ENCODE results near the gene GBA3.

The GBA3 gene

GRCh38 chr4:22674700-22675099 is 18.0 kb upstream of the GBA3 start:
- DNase-seq (ENCODE audit: low read depth), result no peak
- H3K4me3 ChIP-seq (ENCODE audit: control insufficient read depth, low read depth, low read length), result no peak overlapping the region
- TF ChIP-seq CTCF (conservative IDR thresholded peaks at IDR 0.05; ENCODE audit: control insufficient read depth, insufficient read depth, low read depth, low read length), result no peak

GRCh38 chr4:22676063-22676462 is 16.7 kb upstream of the GBA3 start:
- no peak overlapping the region for H3K4me3 ChIP-seq (ENCODE audit: control insufficient read depth, low read depth, low read length)
- TF ChIP-seq CTCF (conservative IDR thresholded peaks at IDR 0.05; ENCODE audit: control insufficient read depth, insufficient read depth, low read depth, low read length), result no peak
- no peak for DNase-seq (ENCODE audit: low read depth)

- DNase-seq (ENCODE audit: low read depth), result no peak
These were observed 15.0 kb upstream of the GBA3 start for GRCh38 chr4:22677780-22678179.

GRCh38 chr4:22678940-22679854 is 13.5 kb upstream of the GBA3 start:
- TF ChIP-seq CTCF (conservative IDR thresholded peaks at IDR 0.05; ENCODE audit: control insufficient read depth, insufficient read depth, low read depth, low read length), result no peak
- no peak for DNase-seq (ENCODE audit: low read depth)

More at GRCh38 chr4:22677780-22678179, 15.0 kb upstream of the GBA3 start:
- no peak overlapping the region for H3K4me3 ChIP-seq (ENCODE audit: control insufficient read depth, low read depth, low read length)
- no peak for TF ChIP-seq CTCF (conservative IDR thresholded peaks at IDR 0.05; ENCODE audit: control insufficient read depth, insufficient read depth, low read depth, low read length)

GRCh38 chr4:22680065-22680642 is 12.6 kb upstream of the GBA3 start:
- no peak overlapping the region for H3K4me3 ChIP-seq (ENCODE audit: control insufficient read depth, low read depth, low read length)
- TF ChIP-seq CTCF (conservative IDR thresholded peaks at IDR 0.05; ENCODE audit: control insufficient read depth, insufficient read depth, low read depth, low read length), result no peak
- no peak for DNase-seq (ENCODE audit: low read depth)

More at GRCh38 chr4:22678940-22679854, 13.5 kb upstream of the GBA3 start:
- H3K4me3 ChIP-seq (ENCODE audit: control insufficient read depth, low read depth, low read length), result no peak overlapping the region

GRCh38 chr4:22683726-22684125 is 9.0 kb upstream of the GBA3 start:
- no peak for TF ChIP-seq CTCF (conservative IDR thresholded peaks at IDR 0.05; ENCODE audit: control insufficient read depth, insufficient read depth, low read depth, low read length)
- no peak for DNase-seq (ENCODE audit: low read depth)
- H3K4me3 ChIP-seq (ENCODE audit: control insufficient read depth, low read depth, low read length), result no peak overlapping the region

All from fibroblast of mammary gland (primary cell).